ENCODE results near the gene HLF. TPM values are rescaled to one million over a fixed set of nuclear protein-coding genes. Genes with fewer than 3 reads are reported as not detected.

HLF gene
- total RNA-seq, 1 experiment from 2014 or later, result not detected

DNA sequence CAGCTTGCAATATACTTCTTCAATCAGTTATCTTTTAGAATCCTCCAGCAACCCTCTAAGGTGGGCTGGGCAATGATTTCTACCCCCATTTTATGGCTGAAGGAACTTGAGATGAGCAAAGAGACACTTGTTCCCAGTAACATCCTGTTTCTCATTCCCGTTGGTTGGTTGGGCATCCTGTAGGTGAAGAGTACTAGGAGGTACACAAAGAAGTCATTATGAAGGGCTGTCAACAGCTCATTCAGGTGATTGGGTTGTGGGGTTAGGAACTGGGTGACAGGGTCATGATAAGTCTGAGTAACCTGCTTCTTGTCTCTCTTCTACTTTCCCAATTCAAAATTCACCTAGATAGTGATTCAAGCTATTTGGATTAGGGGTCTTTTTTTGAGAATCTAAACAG, 80.4 kb downstream of the HLF start:
- Histone ChIP-seq H3K36me3 (ENCODE audit: low read depth) (no peaks in the 10 kb centered on the region), H2AFZ (no peak overlapping the region), H3K27ac (no peak overlapping the region), H3K79me2 (ENCODE audit: low read depth) (no peaks in the 10 kb centered on the region), H3K9me3 (ENCODE audit: insufficient read depth, low read depth) (no peaks in the 10 kb centered on the region), H3K27me3 (ENCODE audit: insufficient read depth, low read depth) (peaks cover 8% of the 10 kb centered on the region; the same call in 1 of the 2 replicates), H3K4me3 (no peak overlapping the region), H3K4me2 (no peak overlapping the region), H4K20me1 (ENCODE audit: insufficient read depth) (no peaks in the 10 kb centered on the region), H3K4me1 (replicated peaks; ENCODE audit: insufficient read depth) (no peaks in the 10 kb centered on the region), H3F3A (ENCODE audit: insufficient read depth, low read depth) (no peaks in the 10 kb centered on the region), H3K9me2 (ENCODE audit: insufficient read depth) (no peaks in the 10 kb centered on the region)
- intact Hi-C loops (cut with micrococcal nuclease; ENCODE audit: unreplicated experiment), result no loop called here
- BruUV-seq (replicated peaks), result no TSS peak
- no peak for DNase-seq
- POLR2A ChIA-PET (ENCODE audit: unreplicated experiment), result no interaction called here
- CTCF ChIA-PET, result no interaction called here
- TF ChIP-seq, protein P1, sequence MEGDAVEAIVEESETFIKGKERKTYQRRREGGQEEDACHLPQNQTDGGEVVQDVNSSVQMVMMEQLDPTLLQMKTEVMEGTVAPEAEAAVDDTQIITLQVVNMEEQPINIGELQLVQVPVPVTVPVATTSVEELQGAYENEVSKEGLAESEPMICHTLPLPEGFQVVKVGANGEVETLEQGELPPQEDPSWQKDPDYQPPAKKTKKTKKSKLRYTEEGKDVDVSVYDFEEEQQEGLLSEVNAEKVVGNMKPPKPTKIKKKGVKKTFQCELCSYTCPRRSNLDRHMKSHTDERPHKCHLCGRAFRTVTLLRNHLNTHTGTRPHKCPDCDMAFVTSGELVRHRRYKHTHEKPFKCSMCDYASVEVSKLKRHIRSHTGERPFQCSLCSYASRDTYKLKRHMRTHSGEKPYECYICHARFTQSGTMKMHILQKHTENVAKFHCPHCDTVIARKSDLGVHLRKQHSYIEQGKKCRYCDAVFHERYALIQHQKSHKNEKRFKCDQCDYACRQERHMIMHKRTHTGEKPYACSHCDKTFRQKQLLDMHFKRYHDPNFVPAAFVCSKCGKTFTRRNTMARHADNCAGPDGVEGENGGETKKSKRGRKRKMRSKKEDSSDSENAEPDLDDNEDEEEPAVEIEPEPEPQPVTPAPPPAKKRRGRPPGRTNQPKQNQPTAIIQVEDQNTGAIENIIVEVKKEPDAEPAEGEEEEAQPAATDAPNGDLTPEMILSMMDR (conservative IDR thresholded peaks at IDR 0.05), result no peak
- no peak for TF ChIP-seq EZH2 (IDR thresholded peaks at IDR 0.05; ENCODE audit: low read depth)

DNA sequence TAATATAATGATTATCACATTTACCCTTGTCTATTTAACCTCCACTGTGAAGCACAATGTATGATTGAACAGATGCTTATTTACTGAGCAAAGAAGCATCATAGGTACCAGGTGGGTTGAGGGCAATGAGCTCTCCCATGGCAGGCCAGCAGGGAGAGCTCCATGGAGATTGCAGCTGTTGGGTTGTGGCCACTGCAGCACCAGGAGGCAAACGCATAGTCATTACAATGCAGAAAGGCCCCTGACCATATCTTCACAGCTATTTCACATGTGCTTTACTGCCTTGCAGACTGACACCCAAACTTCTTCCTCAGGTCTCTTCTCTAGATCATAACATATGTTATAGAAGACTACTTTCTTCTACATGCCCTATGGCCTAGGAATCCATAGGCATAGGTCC, 81.9 kb downstream of the HLF start:
- POLR2A ChIA-PET (ENCODE audit: unreplicated experiment), result no interaction called here
- no TSS peak for BruUV-seq (replicated peaks)
- Histone ChIP-seq H3K4me3 (no peak overlapping the region), H3F3A (ENCODE audit: insufficient read depth, low read depth) (no peaks in the 10 kb centered on the region), H3K4me2 (no peak overlapping the region), H3K79me2 (ENCODE audit: low read depth) (no peaks in the 10 kb centered on the region), H3K27me3 (ENCODE audit: insufficient read depth, low read depth) (no peaks in the 10 kb centered on the region), H3K9me2 (ENCODE audit: insufficient read depth) (no peaks in the 10 kb centered on the region), H4K20me1 (ENCODE audit: insufficient read depth) (no peaks in the 10 kb centered on the region), H3K36me3 (ENCODE audit: low read depth) (no peaks in the 10 kb centered on the region), H3K4me1 (replicated peaks; ENCODE audit: insufficient read depth) (no peaks in the 10 kb centered on the region), H3K27ac (no peak overlapping the region), H2AFZ (no peak overlapping the region), H3K9me3 (ENCODE audit: insufficient read depth, low read depth) (no peaks in the 10 kb centered on the region)
- DNase-seq, result no peak
- TF ChIP-seq, protein P1 (conservative IDR thresholded peaks at IDR 0.05), result no peak
- no peak for TF ChIP-seq EZH2 (IDR thresholded peaks at IDR 0.05; ENCODE audit: low read depth)
- intact Hi-C loops (cut with micrococcal nuclease; ENCODE audit: unreplicated experiment), result no loop called here
- CTCF ChIA-PET, result no interaction called here

DNA sequence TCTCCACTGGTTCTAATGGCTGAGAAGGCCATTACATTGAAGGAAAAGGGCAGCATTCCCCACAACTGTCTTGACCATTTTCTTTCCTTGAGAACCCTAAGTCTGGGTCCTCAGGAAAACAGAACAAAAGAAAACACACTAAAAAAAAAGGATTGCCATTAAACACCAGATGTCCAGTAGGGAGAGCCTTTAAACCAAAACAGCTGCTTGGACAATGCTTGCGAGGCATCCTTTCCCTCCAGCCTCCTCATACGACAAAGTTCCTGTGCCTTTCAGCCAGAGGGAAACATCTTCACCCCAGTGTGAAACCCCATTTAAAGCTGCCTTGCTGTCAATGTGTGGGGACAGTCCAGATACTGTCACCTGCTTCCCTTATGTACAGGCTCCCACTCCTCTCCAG, 82.6 kb downstream of the HLF start:
- no peak overlapping the region for H3K4me2 ChIP-seq
- H3K79me2 ChIP-seq (ENCODE audit: low read depth), result no peaks in the 10 kb centered on the region
- POLR2A ChIA-PET (ENCODE audit: unreplicated experiment), result no interaction called here
- no peaks in the 10 kb centered on the region for H3K4me1 ChIP-seq (replicated peaks; ENCODE audit: insufficient read depth)
- no peak overlapping the region for H3K4me3 ChIP-seq
- H3K9me2 ChIP-seq (ENCODE audit: insufficient read depth), result no peaks in the 10 kb centered on the region
- DNase-seq, result no peak
- CTCF ChIA-PET, result interaction anchor here (1.3 kb wide), 1 partner anchor 353 kb away, joined by 4 read pairs; no protein-coding TSS in a partner anchor
- H3K36me3 ChIP-seq (ENCODE audit: low read depth), result no peaks in the 10 kb centered on the region
- no peaks in the 10 kb centered on the region for H3F3A ChIP-seq (ENCODE audit: insufficient read depth, low read depth)
- no peaks in the 10 kb centered on the region for H3K27me3 ChIP-seq (ENCODE audit: insufficient read depth, low read depth)
- TF ChIP-seq EZH2 (IDR thresholded peaks at IDR 0.05; ENCODE audit: low read depth), result no peak
- TF ChIP-seq, protein P1 (conservative IDR thresholded peaks at IDR 0.05), result no peak
- no TSS peak for BruUV-seq (replicated peaks)
- no peaks in the 10 kb centered on the region for H4K20me1 ChIP-seq (ENCODE audit: insufficient read depth)
- no peak overlapping the region for H3K27ac ChIP-seq
- intact Hi-C loops (cut with micrococcal nuclease; ENCODE audit: unreplicated experiment), result no loop called here
- no peaks in the 10 kb centered on the region for H3K9me3 ChIP-seq (ENCODE audit: insufficient read depth, low read depth)
- H2AFZ ChIP-seq, result no peak overlapping the region

Data from PC-9 (cell line).